GM12878 (cell line): Measurements from ENCODE around the gene CD244. TPM values are rescaled to one million over a fixed set of nuclear protein-coding genes. Genes with fewer than 3 reads are reported as not detected.
A peak's percentile ranks its signal among the peaks of the same experiment; 100 is the strongest.

Source experiments
- BACH1 ChIP-seq: fragments of 450-650 bp; IDR thresholded peaks from 2 replicates; pipeline ENCODE4 v1.6.1; 2017; ENCODE audit warnings: mild to moderate bottlenecking, borderline replicate concordance
- CBX3 ChIP-seq: fragments of 200-600 bp; sonication (generic); IDR thresholded peaks from 2 replicates; pipeline ENCODE4 v1.6.1; 2016; ENCODE audit warnings: low read depth, borderline replicate concordance
- CEBPB ChIP-seq, 2 experiments: fragments of 150-350 bp in 1 of 2; IDR thresholded peaks; 2 replicates each; pipeline ENCODE4 v1.6.1; 2012 to 2014; ENCODE audit warnings: low read depth in 2 of 2, low read length in 2 of 2, borderline replicate concordance in 1 of 2, inconsistent platforms in 1 of 2
- CHD4 ChIP-seq: fragments of 200-600 bp; sonication (generic); IDR thresholded peaks from 2 replicates; pipeline ENCODE4 v1.6.1; 2016; ENCODE audit warnings: mild to moderate bottlenecking
- EGR1 ChIP-seq, 2 experiments: IDR thresholded peaks; 1 replicate in 1 of 2; 2 replicates in 1 of 2; pipeline ENCODE4 v1.6.1; 2011 to 2012; ENCODE audit warnings: low read depth in 2 of 2, low read length in 2 of 2, borderline replicate concordance in 1 of 2, mild to moderate bottlenecking in 1 of 2, moderate library complexity in 1 of 2
- ESRRA ChIP-seq: IDR thresholded peaks from 2 replicates; pipeline ENCODE4 v1.6.1; 2012; ENCODE audit warnings: mild to moderate bottlenecking, low read length, improper control_type of control experiment
- GATAD2B ChIP-seq: fragments of 450-650 bp; conservative IDR thresholded peaks from 2 replicates; pipeline ENCODE4 v1.6.1; 2017; ENCODE audit warnings: low read depth, mild to moderate bottlenecking, moderate library complexity
- KAT2A ChIP-seq: conservative IDR thresholded peaks from 2 replicates; pipeline ENCODE4 v1.6.1; 2011; ENCODE audit warnings: low read depth, low read length; ENCODE audit not compliant: control insufficient read depth
- MEF2B ChIP-seq: fragments of 450-650 bp; IDR thresholded peaks from 2 replicates; pipeline ENCODE4 v1.6.1; 2018; ENCODE audit warnings: mild to moderate bottlenecking, moderate library complexity; ENCODE audit not compliant: partially characterized antibody, poor library complexity, severe bottlenecking
- MYC ChIP-seq: IDR thresholded peaks from 2 replicates; pipeline ENCODE4 v1.6.1; 2011; ENCODE audit warnings: mild to moderate bottlenecking, low read length, moderate library complexity, inconsistent platforms; ENCODE audit not compliant: insufficient read depth, insufficient replicate concordance, insufficient read length, severe bottlenecking
- NFIC ChIP-seq: IDR thresholded peaks from 2 replicates; pipeline ENCODE4 v1.6.1; 2012; ENCODE audit warnings: low read depth, mild to moderate bottlenecking, inconsistent platforms, low read length, moderate library complexity
- NFYA ChIP-seq: IDR thresholded peaks from 2 replicates; pipeline ENCODE4 v1.6.1; 2011; ENCODE audit warnings: low read depth, mild to moderate bottlenecking, low read length, improper control_type of control experiment, borderline replicate concordance
- NR2F1 ChIP-seq: fragments of 450-650 bp; conservative IDR thresholded peaks from 2 replicates; pipeline ENCODE4 v1.6.1; 2017; ENCODE audit warnings: mild to moderate bottlenecking
- RFX5 ChIP-seq: IDR thresholded peaks from 2 replicates; pipeline ENCODE4 v1.6.1; 2011; ENCODE audit warnings: low read depth, low read length, improper control_type of control experiment
- SIX5 ChIP-seq: IDR thresholded peaks from 2 replicates; pipeline ENCODE4 v1.6.1; 2011; ENCODE audit warnings: mild to moderate bottlenecking, low read depth, low read length, moderate library complexity; ENCODE audit not compliant: severe bottlenecking
- SMAD5 ChIP-seq: IDR thresholded peaks from 2 replicates; pipeline ENCODE4 v1.6.1; 2016; ENCODE audit warnings: antibody characterized with exemption, low read depth
- SREBF1 ChIP-seq: IDR thresholded peaks from 2 replicates; pipeline ENCODE4 v1.6.1; 2012; ENCODE audit warnings: mild to moderate bottlenecking, low read length
- STAT3 ChIP-seq: IDR thresholded peaks from 2 replicates; pipeline ENCODE4 v1.6.1; 2011; ENCODE audit warnings: low read depth, low read length, improper control_type of control experiment
- SUPT20H ChIP-seq: IDR thresholded peaks from 2 replicates; pipeline ENCODE4 v1.6.1; 2011; ENCODE audit warnings: low read depth, mild to moderate bottlenecking, low read length, moderate library complexity, borderline replicate concordance; ENCODE audit not compliant: control insufficient read depth
- TAF1 ChIP-seq: IDR thresholded peaks from 2 replicates; pipeline ENCODE4 v1.6.1; 2011; ENCODE audit warnings: mild to moderate bottlenecking, low read depth, low read length, borderline replicate concordance
- ZBED1 ChIP-seq: IDR thresholded peaks from 2 replicates; pipeline ENCODE4 v1.6.1; 2016; ENCODE audit warnings: borderline replicate concordance
- ZNF217 ChIP-seq: fragments of 450-650 bp; IDR thresholded peaks from 2 replicates; pipeline ENCODE4 v1.6.1; 2017; ENCODE audit warnings: antibody characterized with exemption, mild to moderate bottlenecking
- ZSCAN29 ChIP-seq: fragments of 450-650 bp; IDR thresholded peaks from 2 replicates; pipeline ENCODE4 v1.6.1; 2017; ENCODE audit warnings: mild to moderate bottlenecking, moderate library complexity
- polyA plus RNA-seq, 11 experiments: library from polyadenylated mRNA; depleted of rRNA in 4 of 11; unstranded in 6 of 11; stranded (reverse) in 5 of 11; fragments of >200 nt; fragmentation: Nextera tagmentation in 4 of 11; fragmentation: Illumina TruSeq in 1 of 11; extraction: Ambion mirVana in 4 of 11; extraction: Trizol in 1 of 11; gene quantifications; 1 replicate in 1 of 11; 2 replicates in 10 of 11; pipeline versions ENCODE4 v1.2.1 to v1.2.3, GENCODE V29; 2011 to 2016; ENCODE audit warnings: inconsistent platforms in 2 of 11, missing spikeins in 2 of 11, low read depth in 1 of 11
- total RNA-seq, 4 experiments: library from RNA; depleted of rRNA in 3 of 4; stranded (reverse); fragments of >200 nt in 3 of 4; fragmentation: Illumina TruSeq in 1 of 4; extraction: Trizol in 1 of 4; gene quantifications; 2 replicates each; pipeline versions ENCODE4 v1.2.1 to v1.2.3, GENCODE V29; 2013 to 2021
- TF ChIP-seq, protein P1 (sequence below): fragments of 450-650 bp; IDR thresholded peaks from 2 replicates; pipeline ENCODE4 v1.6.1; 2018; ENCODE audit warnings: mild to moderate bottlenecking, low read depth, moderate library complexity; ENCODE audit not compliant: partially characterized antibody

Gene CD244
- total and polyA plus RNA-seq, 10 of the 15 experiments (the other 5 are each of a cell fraction or from before 2014, with no cell fraction given): 0.24 to 13.6 (median 0.73) TPM

DNA sequence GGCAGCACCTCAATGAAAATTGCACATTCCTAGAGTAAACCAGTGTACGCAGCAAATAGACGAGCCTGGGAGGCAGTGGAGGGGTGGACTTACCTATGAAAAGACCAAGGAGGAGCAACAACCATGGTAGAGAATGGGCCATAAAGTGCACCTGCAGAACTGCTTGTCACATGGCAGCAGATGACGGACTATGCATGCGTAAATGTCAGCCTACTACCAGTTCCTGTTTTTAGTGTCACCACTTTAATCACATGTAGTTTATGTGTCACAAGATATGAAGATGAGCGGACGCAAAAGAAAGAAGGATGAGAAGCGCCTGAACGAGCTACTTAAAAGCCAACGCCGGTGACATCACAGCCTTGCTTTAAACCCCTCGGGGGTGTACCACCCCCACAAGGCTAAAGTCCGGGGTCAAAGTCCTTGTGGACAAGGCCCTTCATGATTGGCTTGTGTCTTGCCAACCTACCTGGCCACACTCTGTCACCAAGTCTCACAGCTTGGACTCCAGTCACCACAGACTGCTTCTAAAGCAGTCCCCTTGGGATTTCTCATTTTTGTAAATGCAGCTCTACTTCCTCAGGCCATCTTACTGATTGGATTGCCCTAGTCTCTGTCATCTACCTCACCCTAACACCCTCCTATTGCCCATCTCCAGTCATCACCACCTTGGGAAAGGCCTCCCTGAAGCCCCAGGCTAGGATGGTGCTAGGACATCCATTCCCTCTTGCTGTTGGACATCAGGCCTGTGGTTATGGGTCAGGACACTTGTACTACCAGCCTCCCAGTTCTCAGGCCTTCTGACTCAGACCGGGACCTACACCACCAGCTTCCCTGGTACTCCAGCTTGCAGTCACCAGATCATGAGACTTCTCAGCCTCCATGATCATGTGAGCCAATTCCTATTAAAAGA, 72.7 kb downstream of the CD244 start (continued):
- no peak for TF ChIP-seq MYC
- TF ChIP-seq CBX3: no peak
- TF ChIP-seq ZNF217: 0 out of 2 replicates have a peak, but pooled peaks have one; percentile 19
- TF ChIP-seq EGR1 (IDR thresholded peaks at IDR 0.05; ENCODE audit: borderline replicate concordance in 1 of 2, low read depth in 2 of 2, low read length in 2 of 2): no peak; a peak in 1 of 3 replicates
- no peak for TF ChIP-seq ZSCAN29
- peak; percentile 97 for TF ChIP-seq RFX5
- TF ChIP-seq NFYA: no peak
- peak; percentile 58; the same call in 1 of the 2 replicates for TF ChIP-seq NFIC
- TF ChIP-seq SREBF1: no peak
- TF ChIP-seq CHD4: no peak
- no peak; the same call in 1 of the 2 replicates for TF ChIP-seq ZBED1
- peak; percentile 52; the same call in 1 of the 2 replicates for TF ChIP-seq BACH1
- peak in 1 of 2 experiments; percentile 2; a peak in 1 of 4 replicates for TF ChIP-seq CEBPB (IDR thresholded peaks at IDR 0.05; ENCODE audit: borderline replicate concordance in 1 of 2, low read depth in 2 of 2, low read length in 2 of 2)
- peak; percentile 99 for TF ChIP-seq NR2F1
- no peak for TF ChIP-seq SUPT20H
- TF ChIP-seq TAF1: no peak
- TF ChIP-seq GATAD2B: peak; percentile 72; the same call in 1 of the 2 replicates
- TF ChIP-seq STAT3: no peak
- no peak for TF ChIP-seq SMAD5
- TF ChIP-seq, protein P1, sequence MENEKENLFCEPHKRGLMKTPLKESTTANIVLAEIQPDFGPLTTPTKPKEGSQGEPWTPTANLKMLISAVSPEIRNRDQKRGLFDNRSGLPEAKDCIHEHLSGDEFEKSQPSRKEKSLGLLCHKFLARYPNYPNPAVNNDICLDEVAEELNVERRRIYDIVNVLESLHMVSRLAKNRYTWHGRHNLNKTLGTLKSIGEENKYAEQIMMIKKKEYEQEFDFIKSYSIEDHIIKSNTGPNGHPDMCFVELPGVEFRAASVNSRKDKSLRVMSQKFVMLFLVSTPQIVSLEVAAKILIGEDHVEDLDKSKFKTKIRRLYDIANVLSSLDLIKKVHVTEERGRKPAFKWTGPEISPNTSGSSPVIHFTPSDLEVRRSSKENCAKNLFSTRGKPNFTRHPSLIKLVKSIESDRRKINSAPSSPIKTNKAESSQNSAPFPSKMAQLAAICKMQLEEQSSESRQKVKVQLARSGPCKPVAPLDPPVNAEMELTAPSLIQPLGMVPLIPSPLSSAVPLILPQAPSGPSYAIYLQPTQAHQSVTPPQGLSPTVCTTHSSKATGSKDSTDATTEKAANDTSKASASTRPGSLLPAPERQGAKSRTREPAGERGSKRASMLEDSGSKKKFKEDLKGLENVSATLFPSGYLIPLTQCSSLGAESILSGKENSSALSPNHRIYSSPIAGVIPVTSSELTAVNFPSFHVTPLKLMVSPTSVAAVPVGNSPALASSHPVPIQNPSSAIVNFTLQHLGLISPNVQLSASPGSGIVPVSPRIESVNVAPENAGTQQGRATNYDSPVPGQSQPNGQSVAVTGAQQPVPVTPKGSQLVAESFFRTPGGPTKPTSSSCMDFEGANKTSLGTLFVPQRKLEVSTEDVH: peak; percentile 81
- TF ChIP-seq ESRRA: peak; percentile 46; the same call in 1 of the 2 replicates
- TF ChIP-seq MEF2B: peak; percentile 99
- TF ChIP-seq SIX5: no peak
- no peak for TF ChIP-seq KAT2A
